Cerebellar nuclear complex (tissue), 1 donor: ENCODE data around the gene TENM4.
"Not testable (repeated sequence)": the region's sequence is repeated elsewhere in the genome, so short reads cannot be mapped to it uniquely, and the experiment has no call there.

Experiments
- DNase-seq, 2 experiments: peaks; one replicate each; lab custom pipeline; 2025; lab: John Stamatoyannopoulos, UW

TENM4 gene

GRCh38 chr11:79244241-79244772, 196.5 kb downstream of the TENM4 start:
- no peak for DNase-seq

- no peak for DNase-seq
Measured at GRCh38 chr11:79243422-79244210, 197.2 kb downstream of the TENM4 start.

GRCh38 chr11:79242616-79243015, 198.2 kb downstream of the TENM4 start:
- no peak for DNase-seq

- DNase-seq: no peak
Measured at GRCh38 chr11:79241852-79242241, 199.0 kb downstream of the TENM4 start.

GRCh38 chr11:79241205-79241851, 199.5 kb downstream of the TENM4 start:
- DNase-seq: no peak

- no peak for DNase-seq
Measured at GRCh38 chr11:79237703-79238102, 203.1 kb downstream of the TENM4 start.

- DNase-seq: no peak
Measured at GRCh38 chr11:79237091-79237490, 203.7 kb downstream of the TENM4 start.

- no peak for DNase-seq
Measured at GRCh38 chr11:79236541-79236971, 204.3 kb downstream of the TENM4 start.

GRCh38 chr11:79235696-79236095, 205.1 kb downstream of the TENM4 start:
- no peak for DNase-seq

GRCh38 chr11:79232346-79232745, 208.5 kb downstream of the TENM4 start:
- no peak for DNase-seq

- no peak for DNase-seq
Measured at GRCh38 chr11:79229047-79229446, 211.8 kb downstream of the TENM4 start.

GRCh38 chr11:79227767-79228755, 212.8 kb downstream of the TENM4 start:
- DNase-seq: no peak

- DNase-seq: no peak
Measured at GRCh38 chr11:79227308-79227707, 213.5 kb downstream of the TENM4 start.

- DNase-seq: no peak
Measured at GRCh38 chr11:79226126-79226525, 214.7 kb downstream of the TENM4 start.

- not testable (repeated sequence) for DNase-seq
Measured at GRCh38 chr11:79222163-79222562, 218.7 kb downstream of the TENM4 start.

- DNase-seq: no peak
Measured at GRCh38 chr11:79221444-79222130, 219.2 kb downstream of the TENM4 start.

- DNase-seq: no peak
Measured at GRCh38 chr11:79220171-79220570, 220.7 kb downstream of the TENM4 start.

GRCh38 chr11:79219186-79220045, 221.4 kb downstream of the TENM4 start:
- DNase-seq: no peak

GRCh38 chr11:79212741-79213190, 228.1 kb downstream of the TENM4 start:
- DNase-seq: no peak

GRCh38 chr11:79209540-79210266, 231.1 kb downstream of the TENM4 start:
- DNase-seq: no peak
